ENCODE measurements around the gene LRIF1. TPM values are rescaled to one million over a fixed set of nuclear protein-coding genes. Genes with fewer than 3 reads are reported as not detected.
"Not testable (repeated sequence)": the region's sequence is repeated elsewhere in the genome, so short reads cannot be mapped to it uniquely, and the experiment has no call there.

LRIF1 gene
- total and polyA plus RNA-seq, 2 donors from 2014 or later = 5.2 to 12.3 TPM

DNA sequence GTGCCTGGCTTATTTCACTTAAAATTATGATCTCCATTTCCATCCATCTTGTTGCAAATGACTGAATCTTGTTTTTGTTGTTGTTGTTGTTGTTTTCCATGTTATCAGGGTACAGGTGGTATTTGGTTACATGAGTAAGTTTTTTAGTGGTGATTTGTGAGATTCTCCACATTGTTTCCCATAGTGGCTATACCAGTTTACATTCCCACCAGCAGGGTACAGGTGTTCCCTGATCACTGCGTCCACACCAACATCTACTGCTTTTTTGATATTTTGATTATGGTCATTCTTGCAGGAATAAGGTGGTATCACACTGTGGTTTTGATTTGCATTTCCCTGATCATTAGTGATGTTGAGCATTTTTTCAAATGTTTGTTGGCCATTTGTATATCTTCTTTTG, 27.6 kb upstream of the LRIF1 start:
- H3K27ac ChIP-seq (ENCODE audit: low read depth in 2 of 2, low read length in 2 of 2); H3K4me1 ChIP-seq (ENCODE audit: control insufficient read depth in 2 of 3, insufficient read depth in 2 of 3, low read depth in 1 of 3, low read length in 3 of 3); DNase-seq; H3K36me3 ChIP-seq (ENCODE audit: control insufficient read depth in 2 of 3, insufficient read depth in 3 of 3, low read length in 3 of 3); intact Hi-C loops (cut with DNase I); H3K9me3 ChIP-seq (ENCODE audit: control insufficient read depth in 2 of 3, insufficient read depth in 1 of 3, low read length in 3 of 3); H3K9ac ChIP-seq (ENCODE audit: low read length in 3 of 3); H3K27me3 ChIP-seq (ENCODE audit: control insufficient read depth, insufficient read depth, low read length); FAIRE-seq; H3K4me3 ChIP-seq (ENCODE audit: low read length in 3 of 3): not testable (repeated sequence)

DNA sequence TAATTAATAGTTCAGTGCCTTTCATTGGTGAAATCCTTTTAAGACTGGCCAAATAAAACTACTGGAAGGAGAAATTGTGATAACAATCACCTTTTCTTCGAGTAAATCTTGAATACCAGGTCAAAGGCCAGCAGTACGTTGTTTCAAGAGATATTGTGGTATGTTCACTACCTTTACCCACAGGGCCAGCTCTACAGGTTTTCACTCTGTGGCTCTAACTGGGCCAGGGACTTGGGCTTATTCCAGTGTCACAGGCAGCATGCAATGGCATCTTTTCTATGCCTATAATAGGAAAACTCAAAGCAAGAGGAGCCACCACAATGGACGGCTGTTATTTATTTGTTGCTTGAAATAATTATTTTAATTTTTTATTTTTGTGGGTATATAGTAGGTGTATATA, 26.8 kb upstream of the LRIF1 start:
- Histone ChIP-seq H3K36me3 (ENCODE audit: control insufficient read depth in 2 of 3, insufficient read depth in 3 of 3, low read length in 3 of 3) (no peaks in the 10 kb centered on the region), H3K27ac (ENCODE audit: low read depth in 2 of 2, low read length in 2 of 2) (no peak overlapping the region), H3K4me1 (ENCODE audit: control insufficient read depth in 2 of 3, insufficient read depth in 2 of 3, low read depth in 1 of 3, low read length in 3 of 3) (no peaks in the 10 kb centered on the region), H3K27me3 (ENCODE audit: control insufficient read depth, insufficient read depth, low read length) (no peaks in the 10 kb centered on the region), H3K9ac (ENCODE audit: low read length in 3 of 3) (no peak overlapping the region), H3K4me3 (ENCODE audit: low read length in 3 of 3) (no peak overlapping the region), H3K9me3 (ENCODE audit: control insufficient read depth in 2 of 3, insufficient read depth in 1 of 3, low read length in 3 of 3) (no peaks in the 10 kb centered on the region)
- DNase-seq (no peak), FAIRE-seq (no peak)
- TF ChIP-seq, protein P1, sequence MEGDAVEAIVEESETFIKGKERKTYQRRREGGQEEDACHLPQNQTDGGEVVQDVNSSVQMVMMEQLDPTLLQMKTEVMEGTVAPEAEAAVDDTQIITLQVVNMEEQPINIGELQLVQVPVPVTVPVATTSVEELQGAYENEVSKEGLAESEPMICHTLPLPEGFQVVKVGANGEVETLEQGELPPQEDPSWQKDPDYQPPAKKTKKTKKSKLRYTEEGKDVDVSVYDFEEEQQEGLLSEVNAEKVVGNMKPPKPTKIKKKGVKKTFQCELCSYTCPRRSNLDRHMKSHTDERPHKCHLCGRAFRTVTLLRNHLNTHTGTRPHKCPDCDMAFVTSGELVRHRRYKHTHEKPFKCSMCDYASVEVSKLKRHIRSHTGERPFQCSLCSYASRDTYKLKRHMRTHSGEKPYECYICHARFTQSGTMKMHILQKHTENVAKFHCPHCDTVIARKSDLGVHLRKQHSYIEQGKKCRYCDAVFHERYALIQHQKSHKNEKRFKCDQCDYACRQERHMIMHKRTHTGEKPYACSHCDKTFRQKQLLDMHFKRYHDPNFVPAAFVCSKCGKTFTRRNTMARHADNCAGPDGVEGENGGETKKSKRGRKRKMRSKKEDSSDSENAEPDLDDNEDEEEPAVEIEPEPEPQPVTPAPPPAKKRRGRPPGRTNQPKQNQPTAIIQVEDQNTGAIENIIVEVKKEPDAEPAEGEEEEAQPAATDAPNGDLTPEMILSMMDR (IDR thresholded peaks at IDR 0.05; ENCODE audit: borderline replicate concordance, extremely low read depth, insufficient read depth) = no peak
- intact Hi-C loops (cut with DNase I) = no loop called here

DNA sequence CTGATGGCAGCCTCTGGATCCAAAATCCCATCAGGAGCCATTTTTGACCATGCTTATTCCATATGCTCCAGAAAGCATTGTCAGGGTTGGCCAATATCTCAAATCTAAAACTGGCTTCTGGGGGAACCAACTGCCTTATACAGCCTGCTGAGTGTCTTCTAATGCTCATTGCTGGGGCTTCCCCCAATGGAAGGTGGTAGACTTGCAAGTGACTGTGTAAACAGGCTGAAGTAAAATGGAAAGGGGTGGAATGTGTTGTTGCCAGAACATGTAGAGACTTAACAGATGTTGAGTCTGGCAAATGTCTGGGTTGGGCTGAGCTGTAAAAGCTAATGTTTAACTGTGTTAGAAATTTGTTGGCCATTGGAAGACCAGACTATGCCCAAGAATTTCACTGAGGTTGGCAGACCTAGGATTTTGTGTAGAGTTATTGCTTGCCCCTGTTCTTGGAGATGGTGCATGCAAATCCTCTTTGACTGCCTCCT, 22.7 kb upstream of the LRIF1 start:
- no peak overlapping the region for H3K9ac ChIP-seq (ENCODE audit: low read length in 3 of 3)
- FAIRE-seq (no peak), DNase-seq (no peak)
- H3K36me3 ChIP-seq (ENCODE audit: control insufficient read depth in 2 of 3, insufficient read depth in 3 of 3, low read length in 3 of 3) = no peaks in the 10 kb centered on the region
- H3K4me3 ChIP-seq (ENCODE audit: low read length in 3 of 3) = no peak overlapping the region
- no peak overlapping the region for H3K27ac ChIP-seq (ENCODE audit: low read depth in 2 of 2, low read length in 2 of 2)
- intact Hi-C loops (cut with DNase I) = no loop called here
- H3K27me3 ChIP-seq (ENCODE audit: control insufficient read depth, insufficient read depth, low read length) = no peaks in the 10 kb centered on the region
- TF ChIP-seq, protein P1 (IDR thresholded peaks at IDR 0.05; ENCODE audit: borderline replicate concordance, extremely low read depth, insufficient read depth) = no peak
- H3K9me3 ChIP-seq (ENCODE audit: control insufficient read depth in 2 of 3, insufficient read depth in 1 of 3, low read length in 3 of 3) = peaks cover 0 to 2% (median 0%) of the 10 kb centered on the region in 3 donors
- H3K4me1 ChIP-seq (ENCODE audit: control insufficient read depth in 2 of 3, insufficient read depth in 2 of 3, low read depth in 1 of 3, low read length in 3 of 3) = no peaks in the 10 kb centered on the region

DNA sequence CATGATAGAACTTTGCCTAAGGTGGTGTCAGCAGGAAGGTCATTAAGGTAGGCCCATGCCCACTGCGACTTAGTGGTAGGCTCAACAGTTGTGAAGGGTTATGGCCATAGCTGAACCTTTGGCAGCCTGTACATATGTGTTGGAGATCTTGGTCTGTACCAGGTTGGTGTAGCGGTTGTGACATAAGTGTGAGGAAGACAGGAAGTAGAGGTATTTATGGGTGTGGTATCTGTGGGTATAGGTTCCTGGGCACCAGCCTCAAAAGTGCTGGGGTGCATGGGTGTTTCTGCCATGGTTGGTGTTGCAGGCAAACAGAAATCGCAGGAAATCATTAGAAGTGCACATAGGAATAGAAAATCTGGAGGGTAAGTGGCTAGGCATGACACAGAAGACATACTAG, 18.6 kb upstream of the LRIF1 start:
- Histone ChIP-seq H3K9me3 (ENCODE audit: control insufficient read depth in 2 of 3, insufficient read depth in 1 of 3, low read length in 3 of 3) (peaks cover 0 to 9% (median 5%) of the 10 kb centered on the region in 3 donors), H3K4me1 (ENCODE audit: control insufficient read depth in 2 of 3, insufficient read depth in 2 of 3, low read depth in 1 of 3, low read length in 3 of 3) (no peaks in the 10 kb centered on the region), H3K27ac (ENCODE audit: low read depth in 2 of 2, low read length in 2 of 2) (no peak overlapping the region), H3K9ac (ENCODE audit: low read length in 3 of 3) (no peak overlapping the region), H3K36me3 (ENCODE audit: control insufficient read depth in 2 of 3, insufficient read depth in 3 of 3, low read length in 3 of 3) (no peaks in the 10 kb centered on the region), H3K4me3 (ENCODE audit: low read length in 3 of 3) (no peak overlapping the region), H3K27me3 (ENCODE audit: control insufficient read depth, insufficient read depth, low read length) (no peaks in the 10 kb centered on the region)
- DNase-seq (no peak), FAIRE-seq (no peak)
- intact Hi-C loops (cut with DNase I) = no loop called here
- TF ChIP-seq, protein P1 (IDR thresholded peaks at IDR 0.05; ENCODE audit: borderline replicate concordance, extremely low read depth, insufficient read depth) = no peak

Data from kidney (tissue), 14 donors.